Epithelial cell of prostate (primary cell): ENCODE results near the gene ECEL1.
"Not testable (repeated sequence)": the region's sequence is repeated elsewhere in the genome, so short reads cannot be mapped to it uniquely, and the experiment has no call there.

Experiments
- DNase-seq: peaks from one replicate; pipeline ENCODE4 v3.0.0-alpha.2; 2011; ENCODE audit warnings: low read depth, low spot score
- H3K27ac ChIP-seq: fragments of 450-650 bp; 2 replicates; pipeline ENCODE4 v1.5.1; 2017; ENCODE audit warnings: mild to moderate bottlenecking

ECEL1 gene

DNA sequence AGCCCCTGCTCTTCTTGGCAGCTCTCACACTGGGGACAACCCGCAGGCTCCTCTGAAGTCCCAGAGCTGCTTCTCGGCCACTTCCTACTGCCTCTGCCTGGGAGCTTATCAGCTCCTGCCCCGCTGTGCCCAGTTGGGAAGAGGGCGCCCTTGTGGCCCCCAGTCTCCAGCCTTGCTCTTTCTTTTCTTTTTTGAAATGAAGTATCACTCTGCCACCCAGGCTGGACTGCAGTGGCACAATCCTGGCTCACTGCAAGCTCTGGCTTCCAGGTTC, 52.3 kb downstream of the ECEL1 start:
- no peak overlapping the region for H3K27ac ChIP-seq
- no peak for DNase-seq

DNA sequence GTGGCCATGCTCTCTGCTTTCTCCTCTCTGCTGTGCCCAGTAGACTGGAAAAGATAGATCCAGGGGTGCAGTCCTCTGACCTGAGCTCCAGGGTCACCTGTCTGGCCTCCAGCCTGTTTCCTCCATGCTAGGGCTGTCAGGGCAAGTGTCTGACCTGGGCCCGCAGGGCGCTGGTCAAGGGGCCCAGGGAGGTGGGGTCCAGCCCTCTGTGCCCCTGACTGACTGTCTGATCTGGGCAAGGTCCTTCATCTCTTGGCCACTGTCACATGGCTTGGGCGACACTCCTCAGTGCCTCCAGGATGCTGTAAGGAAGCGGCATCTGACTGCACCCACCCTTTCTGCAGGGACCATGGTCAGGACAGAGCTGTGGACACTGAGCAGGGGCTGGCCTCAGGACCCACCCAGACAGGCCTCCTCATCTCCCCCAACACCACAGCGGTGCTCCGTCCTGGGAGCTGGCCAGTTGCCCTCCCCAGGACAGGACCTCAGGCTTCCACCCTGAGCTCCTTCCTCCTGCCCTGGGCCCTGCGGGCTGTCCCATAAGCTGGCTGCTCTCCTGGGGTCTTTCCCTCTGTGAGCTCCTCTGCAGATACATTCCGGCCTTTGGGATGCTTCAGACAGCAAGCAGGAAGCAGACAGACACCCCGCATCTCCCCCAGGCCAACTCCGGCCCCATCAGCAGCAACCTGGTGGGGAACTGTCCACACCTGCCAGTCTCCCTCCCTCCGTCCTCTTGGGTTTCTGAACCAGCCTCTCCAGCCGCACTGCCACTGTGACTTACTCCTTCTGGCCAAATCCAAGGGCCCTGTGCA, 52.9 kb downstream of the ECEL1 start:
- H3K27ac ChIP-seq: no peak overlapping the region
- DNase-seq: no peak

DNA sequence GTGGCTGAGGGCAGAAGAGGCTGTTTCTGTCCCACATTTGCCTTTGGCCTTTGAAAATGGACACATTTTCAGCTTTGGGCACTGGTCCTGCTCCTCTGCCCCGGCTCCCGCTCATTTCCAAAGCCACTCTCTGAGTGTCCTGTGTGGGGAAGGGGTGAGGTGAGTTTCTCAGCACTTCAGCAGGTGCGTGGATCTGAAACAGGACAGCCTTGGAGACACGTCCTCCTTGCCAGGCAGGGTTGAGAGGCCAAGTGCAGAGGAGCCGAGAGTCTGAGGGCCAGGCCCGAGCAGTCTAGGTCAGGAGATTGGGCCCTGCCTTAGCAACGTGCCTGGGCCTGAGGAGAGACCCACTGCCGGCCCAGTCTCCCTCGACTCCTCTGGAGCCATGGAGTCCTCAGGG, 53.5 kb downstream of the ECEL1 start:
- no peak for DNase-seq
- no peak overlapping the region for H3K27ac ChIP-seq

DNA sequence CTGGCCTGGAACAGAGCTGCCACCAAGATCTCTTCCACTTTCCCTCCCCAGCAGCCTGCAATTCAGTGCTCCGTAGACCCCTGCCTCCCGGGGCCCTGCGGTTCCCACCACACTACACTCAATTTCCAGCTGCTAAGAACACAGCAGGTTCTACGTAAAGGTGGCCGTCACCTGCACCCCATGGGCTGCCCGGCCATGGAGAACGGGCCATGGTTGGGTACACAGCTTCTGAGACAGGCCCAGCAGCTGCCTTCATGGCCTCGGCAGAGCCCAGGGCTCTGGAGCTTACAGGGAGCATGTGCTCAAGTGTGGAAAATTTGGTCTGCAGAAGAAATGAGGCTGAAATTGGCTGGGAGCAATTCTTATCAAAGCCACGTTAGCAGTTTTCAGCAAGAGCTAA, 54.0 kb downstream of the ECEL1 start:
- not testable (repeated sequence) for DNase-seq, H3K27ac ChIP-seq

DNA sequence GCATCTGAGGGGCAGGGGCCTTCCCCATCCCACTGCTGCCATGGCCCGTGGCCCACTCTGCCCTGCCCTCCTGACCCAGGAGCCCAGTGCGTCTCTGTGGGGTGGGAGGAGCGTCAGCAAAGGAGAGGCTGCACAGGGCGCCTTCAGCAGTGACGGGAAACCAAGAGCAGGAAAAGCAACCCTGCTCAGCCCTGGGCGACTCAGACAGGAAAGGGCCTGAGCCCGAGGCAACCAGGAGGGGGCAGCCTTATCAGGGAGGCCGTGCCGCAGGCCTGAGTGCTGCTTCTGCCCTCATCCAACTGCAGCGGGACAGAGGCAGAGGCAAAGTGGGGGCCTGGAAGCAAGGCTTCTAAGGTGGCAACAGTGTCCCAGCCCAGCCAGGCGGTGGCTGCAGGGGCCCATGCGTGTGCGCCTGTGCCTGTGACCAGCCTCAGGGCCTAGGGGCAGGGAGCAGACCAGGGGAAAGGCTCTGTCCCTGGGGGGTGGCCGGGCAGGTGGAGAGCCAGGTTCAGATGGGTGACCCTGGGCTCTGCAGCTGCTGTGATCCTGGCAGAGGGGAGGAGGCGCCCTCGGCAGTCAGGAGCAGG, 54.9 kb downstream of the ECEL1 start:
- no peak overlapping the region for H3K27ac ChIP-seq
- no peak for DNase-seq

DNA sequence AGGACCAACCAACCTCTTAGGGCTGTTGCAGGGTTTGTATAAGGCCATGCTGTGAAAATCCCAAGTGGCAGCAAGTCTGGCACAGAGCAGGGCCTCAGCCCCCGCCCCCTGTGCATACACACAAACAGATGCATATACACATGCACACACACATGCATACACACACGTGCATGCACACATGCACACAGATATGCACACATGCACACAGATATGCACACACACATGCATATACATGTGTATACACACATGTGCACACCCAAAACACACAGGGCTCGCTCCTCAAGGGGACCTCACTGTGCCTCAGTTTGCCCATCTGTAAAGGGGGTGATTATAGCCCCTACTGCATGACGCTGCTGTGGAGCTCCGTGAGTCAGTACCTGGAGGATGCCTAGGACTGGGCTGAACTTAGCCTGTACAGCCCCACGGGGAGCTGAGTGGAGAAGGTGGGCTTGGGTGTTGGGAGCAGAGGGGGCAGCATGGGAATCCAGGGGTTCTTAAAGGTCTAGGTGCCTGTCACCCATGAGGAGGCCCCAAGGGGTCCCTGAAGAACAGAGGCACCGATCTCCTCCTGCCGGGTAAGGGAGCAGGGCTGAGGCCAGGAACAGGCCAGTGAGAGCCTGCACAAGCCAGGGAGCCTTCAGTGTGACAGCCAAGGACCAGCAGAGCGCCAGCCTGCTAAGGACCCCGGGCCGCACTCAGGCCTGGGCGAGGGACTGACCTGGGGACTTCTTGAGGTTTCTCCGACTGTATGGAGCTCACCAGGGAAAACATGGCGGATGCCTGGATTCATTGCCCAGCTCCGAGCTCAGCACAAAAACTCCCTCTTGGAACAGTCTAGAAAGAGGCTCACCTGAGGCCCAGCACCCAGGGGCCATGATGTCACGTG, 55.7 kb downstream of the ECEL1 start:
- H3K27ac ChIP-seq: no peak overlapping the region

More for the DNA sequence above, 55.7 kb downstream of the ECEL1 start:
- DNase-seq: no peak
